Fibroblast of lung (primary cell): ENCODE data around the gene ZNF322. TPM values are rescaled to one million over a fixed set of nuclear protein-coding genes. Genes with fewer than 3 reads are reported as not detected.

Experiments
- DNase-seq, 2 donors: peaks; one replicate each; pipeline versions ENCODE4 v3.0.0 to v3.0.0-alpha.2; 2010; ENCODE audit warnings: low read depth in 2 of 2
- H2AFZ ChIP-seq: 2 replicates; pipeline ENCODE4 v1.5.1; 2012; ENCODE audit warnings: low read length, control low read depth, inconsistent platforms
- H3K27ac ChIP-seq: 2 replicates; pipeline ENCODE4 v1.5.1; 2011; ENCODE audit warnings: low read length, control low read depth; ENCODE audit not compliant: insufficient read depth
- H3K27me3 ChIP-seq: 2 replicates; pipeline ENCODE4 v1.5.1; 2011; ENCODE audit warnings: mild to moderate bottlenecking, low read length; ENCODE audit not compliant: control insufficient read depth, insufficient read depth
- H3K36me3 ChIP-seq: 2 replicates; pipeline ENCODE4 v1.5.1; 2011; ENCODE audit warnings: low read length; ENCODE audit not compliant: control insufficient read depth, insufficient read depth
- H3K4me1 ChIP-seq: 2 replicates; pipeline ENCODE4 v1.5.1; 2011; ENCODE audit warnings: low read length; ENCODE audit not compliant: control insufficient read depth, insufficient read depth; ENCODE audit errors: extremely low read depth
- H3K4me2 ChIP-seq: 2 replicates; pipeline ENCODE4 v1.5.1; 2011; ENCODE audit warnings: low read length, control low read depth; ENCODE audit not compliant: insufficient read depth; ENCODE audit errors: extremely low read depth
- H3K4me3 ChIP-seq, 4 experiments: fragments of 200-600 bp in 1 of 4; sonication (generic) in 1 of 4; replicated peaks in 1 of 4; 2 replicates each; pipeline ENCODE4 v1.5.1; 2011 to 2016; ENCODE audit warnings: low read length in 4 of 4, low read depth in 3 of 4, mild to moderate bottlenecking in 3 of 4, control low read depth in 2 of 4, inconsistent platforms in 1 of 4, mixed read lengths in 1 of 4; ENCODE audit not compliant: insufficient read depth in 1 of 4; ENCODE audit errors: control extremely low read depth in 1 of 4
- H3K79me2 ChIP-seq: 2 replicates; pipeline ENCODE4 v1.5.1; 2012; ENCODE audit warnings: mild to moderate bottlenecking, low read length, inconsistent platforms; ENCODE audit not compliant: control insufficient read depth, insufficient read depth
- H3K9ac ChIP-seq: 2 replicates; pipeline ENCODE4 v1.5.1; 2011; ENCODE audit warnings: mild to moderate bottlenecking, low read length, control low read depth; ENCODE audit not compliant: insufficient read depth
- H3K9me3 ChIP-seq: 2 replicates; pipeline ENCODE4 v1.5.1; 2012; ENCODE audit warnings: low read depth, low read length; ENCODE audit not compliant: control insufficient read depth, insufficient read depth
- H4K20me1 ChIP-seq: 2 replicates; pipeline ENCODE4 v1.5.1; 2011; ENCODE audit warnings: low read length; ENCODE audit not compliant: control insufficient read depth, insufficient read depth; ENCODE audit errors: extremely low read depth
- CTCF ChIP-seq, 2 donors: IDR thresholded peaks in 1 of 2; conservative IDR thresholded peaks in 1 of 2; 1 replicate in 1 of 2; 2 replicates in 1 of 2; pipeline ENCODE4 v1.5.1; 2011 to 2012; ENCODE audit warnings: low read length in 2 of 2, control low read depth in 1 of 2, inconsistent platforms in 1 of 2, low read depth in 1 of 2, mild to moderate bottlenecking in 1 of 2
- EZH2 ChIP-seq: IDR thresholded peaks from 2 replicates; pipeline ENCODE4 v1.5.1; 2012; ENCODE audit warnings: low read length, control low read depth, mild to moderate bottlenecking; ENCODE audit errors: missing control alignments
- polyA plus RNA-seq, 2 donors: library from polyadenylated mRNA; depleted of rRNA in 1 of 2; stranded (reverse) in 1 of 2; unstranded in 1 of 2; fragments of >200 nt; gene quantifications; 2 replicates each; pipeline ENCODE4 v1.2.1, GENCODE V29; 2011 to 2012; ENCODE audit warnings: missing spikeins in 1 of 2
- total RNA-seq: library from RNA; depleted of rRNA; stranded (reverse); fragments of >200 nt; gene quantifications from 2 replicates; pipeline ENCODE4 v1.2.1, GENCODE V29; 2014

The ZNF322 gene
- total and polyA plus RNA-seq, 2 donors (not counting 1 experiment from before 2014, with no cell fraction given) = 13.3 to 17.3 TPM

GRCh38 chr6:26592649-26593048, 66.9 kb downstream of the ZNF322 start:
- Histone ChIP-seq H3K4me2 (no peak overlapping the region), H3K36me3 (no peaks in the 10 kb centered on the region), H2AFZ (no peak overlapping the region), H3K27ac (no peak overlapping the region), H3K27me3 (no peaks in the 10 kb centered on the region), H3K4me3 (no peak overlapping the region), H3K9me3 (no peaks in the 10 kb centered on the region), H3K4me1 (peaks cover 2% of the 10 kb centered on the region), H3K79me2 (peaks cover 8% of the 10 kb centered on the region), H3K9ac (no peak overlapping the region), H4K20me1 (no peaks in the 10 kb centered on the region)
- DNase-seq = no peak
- TF ChIP-seq CTCF (conservative IDR thresholded peaks at IDR 0.05 in 1 of 2, IDR thresholded peaks at IDR 0.05 in 1 of 2; ENCODE audit: low read depth in 1 of 2, low read length in 2 of 2) (no peak), EZH2 (no peak)

- H4K20me1 ChIP-seq = no peaks in the 10 kb centered on the region
- DNase-seq = no peak
- peaks cover 3% of the 10 kb centered on the region for H3K27me3 ChIP-seq
- no peaks in the 10 kb centered on the region for H3K9me3 ChIP-seq
- no peak overlapping the region for H3K9ac ChIP-seq
- no peak overlapping the region for H2AFZ ChIP-seq
- H3K4me2 ChIP-seq = no peak overlapping the region
- no peaks in the 10 kb centered on the region for H3K79me2 ChIP-seq
- TF ChIP-seq CTCF (conservative IDR thresholded peaks at IDR 0.05 in 1 of 2, IDR thresholded peaks at IDR 0.05 in 1 of 2; ENCODE audit: low read depth in 1 of 2, low read length in 2 of 2) (no peak), EZH2 (no peak)
- no peaks in the 10 kb centered on the region for H3K36me3 ChIP-seq
- no peaks in the 10 kb centered on the region for H3K4me1 ChIP-seq
- H3K27ac ChIP-seq = no peak overlapping the region
- H3K4me3 ChIP-seq = no peak overlapping the region
These were observed 70.6 kb downstream of the ZNF322 start for GRCh38 chr6:26588965-26589364.

Other genes with a start within 250 kb of the ZNF322 start
- 27.7 and 33.7 TPM in 2 replicates for gene BTN3A3, start 219.2 kb downstream of the ZNF322 start, total RNA-seq
- gene BTN3A3, start 219.2 kb downstream of the ZNF322 start, polyA plus RNA-seq = 23.0 and 33.7 TPM in 2 replicates
- gene BTN2A1, start 201.8 kb downstream of the ZNF322 start, total RNA-seq = 8.7 and 14.9 TPM in 2 replicates
- 22.7 and 26.4 TPM in 2 replicates for gene BTN2A1, start 201.8 kb downstream of the ZNF322 start, polyA plus RNA-seq
- gene BTN1A1, start 159.4 kb downstream of the ZNF322 start, total RNA-seq = not detected in 2 replicates
- gene BTN1A1, start 159.4 kb downstream of the ZNF322 start, polyA plus RNA-seq = not detected in 2 replicates
- 90.4 and 111 TPM in 2 replicates for gene HMGN4, start 121.4 kb downstream of the ZNF322 start, total RNA-seq
- gene HMGN4, start 121.4 kb downstream of the ZNF322 start, polyA plus RNA-seq = 58.7 and 74.9 TPM in 2 replicates
- gene ABT1, start 62.8 kb downstream of the ZNF322 start, total RNA-seq = 13.1 and 13.4 TPM in 2 replicates
- gene ABT1, start 62.8 kb downstream of the ZNF322 start, polyA plus RNA-seq = 8.3 and 9.9 TPM in 2 replicates